Measurements from ENCODE around the gene KCTD4.
"Not testable (repeated sequence)": the region's sequence is repeated elsewhere in the genome, so short reads cannot be mapped to it uniquely, and the experiment has no call there.

KCTD4 gene

GRCh38 chr13:45200701-45201232 is at the start of gene KCTD4:
KCTD4 (minus strand) TSS chr13:45201045; CDS start chr13:45194567, 6,478 bp downstream.
- no peak for DNase-seq

- no peak for DNase-seq
Measured at GRCh38 chr13:45249662-45250061, 48.8 kb upstream of the KCTD4 start.

GRCh38 chr13:45244736-45245135 is 43.9 kb upstream of the KCTD4 start:
- DNase-seq, result not testable (repeated sequence)

GRCh38 chr13:45243077-45243476 is 42.2 kb upstream of the KCTD4 start:
- no peak for DNase-seq

GRCh38 chr13:45242524-45242923 is 41.7 kb upstream of the KCTD4 start:
- DNase-seq, result no peak

- no peak for DNase-seq
Measured at GRCh38 chr13:45242070-45242469, 41.2 kb upstream of the KCTD4 start.

- DNase-seq, result no peak
Measured at GRCh38 chr13:45240143-45240542, 39.3 kb upstream of the KCTD4 start.

- DNase-seq, result no peak
Measured at GRCh38 chr13:45238945-45239795, 38.3 kb upstream of the KCTD4 start.

GRCh38 chr13:45232591-45232990 is 31.7 kb upstream of the KCTD4 start:
- no peak for DNase-seq

- no peak for DNase-seq
Measured at GRCh38 chr13:45231722-45232121, 30.9 kb upstream of the KCTD4 start.

GRCh38 chr13:45231305-45231704 is 30.5 kb upstream of the KCTD4 start:
- DNase-seq, result no peak

- DNase-seq, result no peak
Measured at GRCh38 chr13:45229172-45229571, 28.3 kb upstream of the KCTD4 start.

- DNase-seq, result no peak
Measured at GRCh38 chr13:45228002-45228401, 27.2 kb upstream of the KCTD4 start.

- DNase-seq, result no peak
Measured at GRCh38 chr13:45226024-45226423, 25.2 kb upstream of the KCTD4 start.

- DNase-seq, result no peak
Measured at GRCh38 chr13:45225370-45225769, 24.5 kb upstream of the KCTD4 start.

- no peak for DNase-seq
Measured at GRCh38 chr13:45224176-45224575, 23.3 kb upstream of the KCTD4 start.

- no peak for DNase-seq
Measured at GRCh38 chr13:45222919-45223318, 22.1 kb upstream of the KCTD4 start.

- DNase-seq, result no peak
Measured at GRCh38 chr13:45222516-45222915, 21.7 kb upstream of the KCTD4 start.

GRCh38 chr13:45220403-45220802 is 19.6 kb upstream of the KCTD4 start:
- no peak for DNase-seq

- DNase-seq, result no peak
Measured at GRCh38 chr13:45219938-45220375, 19.1 kb upstream of the KCTD4 start.

- DNase-seq, result no peak
Measured at GRCh38 chr13:45219123-45219891, 18.5 kb upstream of the KCTD4 start.

GRCh38 chr13:45218689-45219088 is 17.8 kb upstream of the KCTD4 start:
- DNase-seq, result no peak

- no peak for DNase-seq
Measured at GRCh38 chr13:45216193-45216592, 15.3 kb upstream of the KCTD4 start.

All from activated effector memory CD4-positive, alpha-beta T cell treated with Interleukin-2 at 50 U/mL for 16 hours (primary cell).